Mammary epithelial cell (primary cell): ENCODE data around the gene ALPI.

Source experiments
- CTCF ChIP-seq, 2 donors: IDR thresholded peaks in 1 of 2; conservative IDR thresholded peaks in 1 of 2; 2 replicates each; pipeline ENCODE4 v1.5.1; 2011 to 2012; ENCODE audit warnings: inconsistent platforms in 2 of 2, low read length in 2 of 2, mild to moderate bottlenecking in 2 of 2, control low read depth in 1 of 2, low read depth in 1 of 2; ENCODE audit not compliant: insufficient read depth in 1 of 2; ENCODE audit errors: extremely low read depth in 1 of 2
- EZH2 ChIP-seq: IDR thresholded peaks from 2 replicates; pipeline ENCODE4 v1.6.1; 2012; ENCODE audit warnings: low read length, inconsistent platforms, borderline replicate concordance

GRCh38 chr2:232438091-232438490 is 17.9 kb upstream of the ALPI start:
- TF ChIP-seq CTCF (conservative IDR thresholded peaks at IDR 0.05 in 1 of 2, IDR thresholded peaks at IDR 0.05 in 1 of 2; ENCODE audit: extremely low read depth in 1 of 2, insufficient read depth in 1 of 2, low read depth in 1 of 2, low read length in 2 of 2) (no peak), EZH2 (no peak)
